Measurements from ENCODE around the gene ANOS1. TPM values are rescaled to one million over a fixed set of nuclear protein-coding genes. Genes with fewer than 3 reads are reported as not detected.

The ANOS1 gene
- polyA plus RNA-seq, 3 donors = 0.07 to 0.18 TPM; not detected in 1

DNA sequence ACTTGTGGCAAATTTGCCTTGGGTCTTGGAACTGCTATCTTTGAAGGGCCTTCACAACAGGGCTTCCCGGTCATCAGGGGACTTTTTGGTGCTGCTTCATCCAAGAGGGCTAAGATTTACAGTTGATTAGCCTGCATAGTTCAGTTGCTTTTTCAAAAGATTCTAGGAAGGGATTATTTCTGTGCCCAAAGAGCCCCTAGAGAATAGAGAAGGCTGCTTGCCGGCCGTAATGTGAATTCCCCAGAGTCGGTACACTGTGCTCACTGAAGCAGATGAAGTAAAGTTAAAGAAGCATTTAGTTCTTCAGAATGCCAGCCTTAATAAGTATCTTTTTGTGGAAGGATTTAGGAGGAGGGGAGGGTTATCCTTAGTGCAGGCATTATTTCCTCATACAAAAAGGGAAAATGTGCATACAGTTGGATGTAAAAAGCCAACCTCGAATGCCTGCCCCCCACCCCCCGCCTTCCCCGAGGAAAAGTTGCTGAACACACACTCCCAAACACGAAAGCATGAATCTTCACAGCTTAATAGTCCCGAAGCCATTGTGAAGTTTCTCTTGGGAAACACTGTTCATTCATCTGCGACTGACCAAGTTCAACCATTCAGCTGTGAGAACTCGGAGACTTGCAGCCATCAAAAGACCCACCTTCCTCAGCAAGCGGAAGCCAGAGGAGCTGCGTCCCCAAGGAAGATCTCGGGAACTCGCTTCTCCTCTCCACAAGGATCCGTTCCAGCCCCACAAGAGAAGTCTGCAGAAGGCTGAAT, 47.6 kb downstream of the ANOS1 start:
- Mint-ChIP-seq H3K9me3 (peaks cover 0 to 3% (median 0%) of the 10 kb centered on the region in 7 donors), H3K27me3 (ENCODE audit: low read depth in 3 of 3) (peaks cover 0 to 9% (median 0%) of the 10 kb centered on the region in 3 donors), H3K4me1 (peaks cover 6% of the 10 kb centered on the region), H3K36me3 (no peaks in the 10 kb centered on the region), H3K27ac (no peak overlapping the region), H3K4me3 (no peak overlapping the region)
- Histone ChIP-seq H3K27me3 (ENCODE audit: control insufficient read depth in 2 of 2, insufficient read depth in 2 of 2, low read length in 2 of 2) (no peaks in the 10 kb centered on the region), H3K36me3 (replicated peaks in 1 of 2; ENCODE audit: control insufficient read depth in 1 of 2, insufficient read depth in 2 of 2, low read length in 2 of 2) (no peaks in the 10 kb centered on the region), H3K9ac (ENCODE audit: insufficient read depth, low read length, poor library complexity, severe bottlenecking) (no peak overlapping the region), H3K27ac (ENCODE audit: low read depth in 1 of 2, low read length in 2 of 2) (no peak overlapping the region), H3K9me3 (replicated peaks in 1 of 2; ENCODE audit: control insufficient read depth in 1 of 2, insufficient read depth in 1 of 2, low read length in 2 of 2) (no peaks in the 10 kb centered on the region), H3K4me1 (ENCODE audit: control insufficient read depth in 1 of 2, insufficient read depth in 2 of 2, low read length in 2 of 2) (no peaks in the 10 kb centered on the region), H4K20me1 (ENCODE audit: insufficient read depth, low read length) (no peaks in the 10 kb centered on the region), H3K4me3 (replicated peaks in 1 of 3; ENCODE audit: low read depth in 2 of 3, low read length in 3 of 3) (no peak overlapping the region), H3K79me2 (ENCODE audit: insufficient read depth, low read length) (no peaks in the 10 kb centered on the region), H2AFZ (ENCODE audit: insufficient read depth, low read depth, low read length, poor library complexity, severe bottlenecking) (no peak overlapping the region), H3K4me2 (replicated peaks; ENCODE audit: extremely low read depth, low read length, poor library complexity, severe bottlenecking) (no peak overlapping the region)
- intact Hi-C loops (cut with micrococcal nuclease) = no loop called here
- 80% methylated on average over 6 of the region's 16 CpGs for WGBS (ENCODE audit: insufficient coverage)
- no peak for DNase-seq
- TF ChIP-seq, protein P1, sequence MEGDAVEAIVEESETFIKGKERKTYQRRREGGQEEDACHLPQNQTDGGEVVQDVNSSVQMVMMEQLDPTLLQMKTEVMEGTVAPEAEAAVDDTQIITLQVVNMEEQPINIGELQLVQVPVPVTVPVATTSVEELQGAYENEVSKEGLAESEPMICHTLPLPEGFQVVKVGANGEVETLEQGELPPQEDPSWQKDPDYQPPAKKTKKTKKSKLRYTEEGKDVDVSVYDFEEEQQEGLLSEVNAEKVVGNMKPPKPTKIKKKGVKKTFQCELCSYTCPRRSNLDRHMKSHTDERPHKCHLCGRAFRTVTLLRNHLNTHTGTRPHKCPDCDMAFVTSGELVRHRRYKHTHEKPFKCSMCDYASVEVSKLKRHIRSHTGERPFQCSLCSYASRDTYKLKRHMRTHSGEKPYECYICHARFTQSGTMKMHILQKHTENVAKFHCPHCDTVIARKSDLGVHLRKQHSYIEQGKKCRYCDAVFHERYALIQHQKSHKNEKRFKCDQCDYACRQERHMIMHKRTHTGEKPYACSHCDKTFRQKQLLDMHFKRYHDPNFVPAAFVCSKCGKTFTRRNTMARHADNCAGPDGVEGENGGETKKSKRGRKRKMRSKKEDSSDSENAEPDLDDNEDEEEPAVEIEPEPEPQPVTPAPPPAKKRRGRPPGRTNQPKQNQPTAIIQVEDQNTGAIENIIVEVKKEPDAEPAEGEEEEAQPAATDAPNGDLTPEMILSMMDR (IDR thresholded peaks at IDR 0.05) = no peak

DNA sequence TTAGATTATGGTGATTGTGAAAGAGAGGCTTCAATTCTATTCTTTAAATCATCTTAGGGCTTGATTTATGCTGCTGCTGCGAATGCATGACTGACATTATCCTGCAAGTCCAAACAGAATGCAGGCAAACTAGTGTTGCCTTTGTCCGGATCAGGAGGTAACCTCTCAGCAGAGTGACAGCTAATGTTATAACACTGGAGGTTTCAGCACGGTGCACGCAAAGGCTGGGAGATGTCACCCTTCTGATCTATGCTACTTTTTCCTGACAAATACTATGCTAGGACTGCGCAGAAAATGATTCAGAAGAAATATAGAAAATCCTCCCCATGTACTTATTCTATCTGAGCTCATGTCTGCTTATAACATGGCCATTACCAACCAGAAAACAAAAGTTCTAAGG, 48.2 kb downstream of the ANOS1 start:
- H3K4me2 ChIP-seq (replicated peaks; ENCODE audit: extremely low read depth, low read length, poor library complexity, severe bottlenecking) = no peak overlapping the region
- no peak overlapping the region for H3K27ac Mint-ChIP-seq
- WGBS (ENCODE audit: insufficient coverage) = 80% methylated on average over 1 of the region's 5 CpGs
- H3K4me1 ChIP-seq (ENCODE audit: control insufficient read depth in 1 of 2, insufficient read depth in 2 of 2, low read length in 2 of 2) = no peaks in the 10 kb centered on the region
- TF ChIP-seq, protein P1 (IDR thresholded peaks at IDR 0.05) = no peak
- H4K20me1 ChIP-seq (ENCODE audit: insufficient read depth, low read length) = no peaks in the 10 kb centered on the region
- H3K27me3 Mint-ChIP-seq (ENCODE audit: low read depth in 3 of 3) = peaks cover 0 to 7% (median 0%) of the 10 kb centered on the region in 3 donors
- DNase-seq = no peak
- H3K27ac ChIP-seq (ENCODE audit: low read depth in 1 of 2, low read length in 2 of 2) = no peak overlapping the region
- no peaks in the 10 kb centered on the region for H3K79me2 ChIP-seq (ENCODE audit: insufficient read depth, low read length)
- no peaks in the 10 kb centered on the region for H3K9me3 ChIP-seq (replicated peaks in 1 of 2; ENCODE audit: control insufficient read depth in 1 of 2, insufficient read depth in 1 of 2, low read length in 2 of 2)
- H3K36me3 ChIP-seq (replicated peaks in 1 of 2; ENCODE audit: control insufficient read depth in 1 of 2, insufficient read depth in 2 of 2, low read length in 2 of 2) = no peaks in the 10 kb centered on the region
- no peak overlapping the region for H3K4me3 Mint-ChIP-seq
- H3K9ac ChIP-seq (ENCODE audit: insufficient read depth, low read length, poor library complexity, severe bottlenecking) = no peak overlapping the region
- H3K36me3 Mint-ChIP-seq = no peaks in the 10 kb centered on the region
- H2AFZ ChIP-seq (ENCODE audit: insufficient read depth, low read depth, low read length, poor library complexity, severe bottlenecking) = no peak overlapping the region
- intact Hi-C loops (cut with micrococcal nuclease) = no loop called here
- H3K27me3 ChIP-seq (ENCODE audit: control insufficient read depth in 2 of 2, insufficient read depth in 2 of 2, low read length in 2 of 2) = no peaks in the 10 kb centered on the region
- H3K4me3 ChIP-seq (replicated peaks in 1 of 3; ENCODE audit: low read depth in 2 of 3, low read length in 3 of 3) = no peak overlapping the region
- peaks cover 8% of the 10 kb centered on the region for H3K4me1 Mint-ChIP-seq
- H3K9me3 Mint-ChIP-seq = peaks cover 0 to 3% (median 0%) of the 10 kb centered on the region in 7 donors
